AG09309 (cell line): ENCODE measurements around the gene TXNDC17.

Experiments used
- DNase-seq: peaks from one replicate; pipeline ENCODE4 v3.0.0-alpha.2; 2010; ENCODE audit warnings: low read depth
- H3K4me3 ChIP-seq: 2 replicates; pipeline ENCODE4 v1.5.1; 2011; ENCODE audit warnings: mild to moderate bottlenecking, low read depth, low read length, moderate library complexity; ENCODE audit not compliant: control insufficient read depth
- TF ChIP-seq, protein P1 (sequence below): IDR thresholded peaks from 2 replicates; pipeline ENCODE4 v1.5.1; 2011; ENCODE audit warnings: mild to moderate bottlenecking, low read depth, low read length, inconsistent platforms; ENCODE audit not compliant: insufficient read depth, control insufficient read depth; ENCODE audit errors: missing control alignments

Gene TXNDC17

DNA sequence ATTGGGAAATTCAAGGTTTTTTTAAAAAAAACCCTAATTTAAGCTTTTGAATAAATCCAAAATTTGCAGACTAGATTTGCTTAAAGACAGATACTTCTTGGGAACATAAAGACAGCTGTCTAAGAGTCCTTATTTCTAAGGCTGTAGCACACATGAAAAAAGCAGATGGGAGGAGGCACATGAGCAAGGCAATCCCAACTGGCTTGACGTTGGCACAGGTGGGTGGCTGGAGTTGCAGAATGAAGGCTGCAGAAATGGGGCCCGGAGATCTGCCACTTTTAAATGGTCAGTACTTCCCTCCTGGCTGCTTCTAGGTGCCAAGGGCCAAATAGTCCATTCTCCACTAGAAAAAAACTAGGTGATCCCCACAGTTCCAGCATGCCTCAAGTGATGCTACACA is 4.8 kb upstream of the TXNDC17 start:
- H3K4me3 ChIP-seq: no peak overlapping the region
- DNase-seq: no peak
- TF ChIP-seq, protein P1, sequence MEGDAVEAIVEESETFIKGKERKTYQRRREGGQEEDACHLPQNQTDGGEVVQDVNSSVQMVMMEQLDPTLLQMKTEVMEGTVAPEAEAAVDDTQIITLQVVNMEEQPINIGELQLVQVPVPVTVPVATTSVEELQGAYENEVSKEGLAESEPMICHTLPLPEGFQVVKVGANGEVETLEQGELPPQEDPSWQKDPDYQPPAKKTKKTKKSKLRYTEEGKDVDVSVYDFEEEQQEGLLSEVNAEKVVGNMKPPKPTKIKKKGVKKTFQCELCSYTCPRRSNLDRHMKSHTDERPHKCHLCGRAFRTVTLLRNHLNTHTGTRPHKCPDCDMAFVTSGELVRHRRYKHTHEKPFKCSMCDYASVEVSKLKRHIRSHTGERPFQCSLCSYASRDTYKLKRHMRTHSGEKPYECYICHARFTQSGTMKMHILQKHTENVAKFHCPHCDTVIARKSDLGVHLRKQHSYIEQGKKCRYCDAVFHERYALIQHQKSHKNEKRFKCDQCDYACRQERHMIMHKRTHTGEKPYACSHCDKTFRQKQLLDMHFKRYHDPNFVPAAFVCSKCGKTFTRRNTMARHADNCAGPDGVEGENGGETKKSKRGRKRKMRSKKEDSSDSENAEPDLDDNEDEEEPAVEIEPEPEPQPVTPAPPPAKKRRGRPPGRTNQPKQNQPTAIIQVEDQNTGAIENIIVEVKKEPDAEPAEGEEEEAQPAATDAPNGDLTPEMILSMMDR: no peak

DNA sequence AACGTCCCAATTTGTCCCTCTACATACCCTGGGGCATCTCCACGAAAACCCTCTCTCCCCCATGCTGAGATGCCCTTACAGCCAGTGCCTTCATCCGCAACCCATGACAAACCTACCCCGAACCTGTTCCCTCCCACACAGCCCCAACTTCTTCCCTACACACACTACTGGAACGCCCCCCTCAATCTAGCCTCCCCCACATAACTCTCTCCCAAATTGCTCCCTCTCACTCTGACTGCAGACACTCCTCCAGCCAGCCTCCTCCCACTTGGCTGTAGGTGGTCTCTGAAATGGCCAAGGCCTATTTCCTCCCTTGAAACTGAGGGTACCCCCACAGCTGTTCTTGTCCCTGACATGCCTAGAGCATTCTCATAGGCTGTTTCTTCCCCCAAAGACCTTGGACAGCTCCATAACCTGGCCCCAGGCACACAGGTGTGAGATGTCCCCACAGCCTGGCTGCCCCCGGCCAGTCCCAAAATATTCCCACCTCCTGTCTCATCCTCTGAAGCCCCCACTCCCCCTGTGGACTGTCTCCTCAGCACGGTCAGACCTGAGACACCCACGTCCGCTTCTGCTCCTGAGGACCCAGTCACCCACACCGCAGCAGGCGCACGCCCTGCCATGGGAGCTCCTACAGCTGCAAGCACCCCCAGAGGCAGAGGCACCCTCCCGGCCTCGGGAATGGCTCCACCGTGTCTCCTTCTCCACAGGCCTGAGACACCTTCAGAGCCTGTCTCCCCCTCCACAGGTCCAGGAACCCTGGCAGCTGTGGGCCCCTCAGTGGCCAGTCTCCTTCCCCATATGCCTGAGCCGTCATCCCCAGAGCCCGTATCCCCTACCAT is 4.0 kb upstream of the TXNDC17 start:
- TF ChIP-seq, protein P1: no peak
- DNase-seq: no peak
- H3K4me3 ChIP-seq: no peak overlapping the region

DNA sequence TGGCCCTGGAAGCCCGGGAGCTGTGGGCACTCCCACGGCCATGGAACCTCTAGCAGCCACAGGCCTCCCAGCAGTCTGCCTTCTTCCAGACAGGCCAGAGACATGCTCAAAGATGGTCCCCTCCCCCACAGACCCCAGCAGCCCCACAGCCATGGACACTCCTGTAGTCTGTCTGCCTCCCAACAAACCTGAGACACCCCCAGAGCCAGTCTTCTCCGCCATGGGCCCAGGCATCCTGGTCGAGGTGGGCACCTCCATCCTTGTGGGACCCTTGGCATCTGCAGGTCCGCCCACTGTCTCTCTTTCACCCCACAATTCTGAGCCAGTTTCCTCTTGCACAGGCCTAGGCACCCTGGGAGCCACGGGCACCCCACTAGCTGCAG is 3.4 kb upstream of the TXNDC17 start:
- TF ChIP-seq, protein P1: no peak
- no peak overlapping the region for H3K4me3 ChIP-seq
- DNase-seq: no peak

DNA sequence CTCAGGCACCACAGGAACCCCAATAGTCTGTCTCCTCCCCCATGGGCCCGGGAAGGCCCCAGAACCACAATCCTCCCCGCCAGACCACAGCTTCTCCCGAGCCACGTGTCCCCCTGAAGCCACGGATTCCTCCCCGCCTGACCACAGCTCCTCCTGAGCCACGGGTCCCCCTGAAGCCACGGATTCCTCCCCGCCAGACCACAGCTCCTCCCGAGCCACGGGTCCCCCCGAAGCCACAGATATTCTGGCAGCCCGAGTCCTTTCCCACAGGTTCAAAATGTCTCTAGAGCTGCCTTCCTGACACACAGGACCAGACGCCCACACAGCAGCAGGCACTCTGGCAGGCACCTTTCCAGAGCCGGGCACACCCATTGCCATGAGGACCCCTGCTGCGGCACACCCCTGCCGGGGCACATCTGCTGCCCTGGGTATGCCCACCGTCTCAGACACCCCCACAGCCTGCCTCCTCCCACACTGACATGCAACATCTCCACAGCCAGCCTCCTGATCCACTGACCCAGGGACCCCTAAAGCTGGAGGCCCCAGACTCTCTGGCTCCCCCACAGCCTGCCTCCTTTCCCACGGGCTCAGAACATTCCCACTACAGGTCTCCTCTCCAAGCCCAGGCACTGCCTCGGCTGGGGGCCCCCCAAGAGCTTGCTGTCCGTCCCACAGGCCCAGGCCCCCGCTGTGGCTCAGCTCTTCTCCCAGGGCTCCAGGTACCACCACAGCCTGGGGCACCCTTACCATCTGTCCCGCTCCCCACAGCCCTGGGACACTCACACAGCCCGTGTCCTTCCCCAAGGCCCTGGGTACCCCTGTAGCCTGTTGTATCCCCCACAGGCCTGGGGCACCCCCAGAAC is 2.6 kb upstream of the TXNDC17 start:
- no peak overlapping the region; the same call in none of the 2 replicates for H3K4me3 ChIP-seq
- no peak for DNase-seq
- TF ChIP-seq, protein P1: no peak

DNA sequence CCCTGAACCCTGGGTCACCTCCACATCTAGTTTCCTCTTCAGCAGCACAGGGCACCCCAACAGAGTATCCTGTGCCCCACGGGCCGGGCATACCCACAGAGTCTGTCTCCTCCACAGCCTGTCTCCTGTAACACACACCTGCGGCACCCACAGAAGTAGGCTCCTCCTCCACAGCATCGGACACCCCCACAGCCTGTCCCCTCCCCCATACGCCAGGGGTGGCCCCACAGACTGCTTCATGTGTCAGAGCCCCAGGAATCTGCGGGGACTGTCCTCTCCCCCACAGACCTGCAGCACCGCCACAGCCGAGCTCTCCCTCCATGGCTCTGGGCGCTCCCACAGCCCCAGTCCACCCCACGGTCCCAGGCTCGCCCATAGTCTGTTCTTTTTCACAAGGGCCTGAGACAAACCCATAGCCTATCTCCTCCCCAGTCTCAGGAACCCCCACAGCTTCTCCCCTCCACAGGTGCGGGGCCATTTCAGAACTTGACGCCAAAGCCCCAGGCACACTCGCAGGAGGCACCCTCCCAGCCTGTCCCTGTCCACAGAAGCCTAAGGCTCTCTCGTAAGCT is 1.8 kb upstream of the TXNDC17 start:
- TF ChIP-seq, protein P1: no peak
- no peak for DNase-seq

More for the DNA sequence above, 1.8 kb upstream of the TXNDC17 start:
- peak overlapping the region; percentile 98 for H3K4me3 ChIP-seq
